DOHH2 (cell line): ENCODE measurements around the gene FCGR2B.
A peak's percentile ranks its signal among the peaks of the same experiment; 100 is the strongest.
"Not testable (repeated sequence)": the region's sequence is repeated elsewhere in the genome, so short reads cannot be mapped to it uniquely, and the experiment has no call there.

ENCODE experiments used
- H3F3A ChIP-seq: fragments of 200-600 bp; sonication (generic), shearing (Covaris generic); 2 replicates; pipeline ENCODE4 v1.6.0; 2016; ENCODE audit warnings: antibody characterized with exemption, mild to moderate bottlenecking; ENCODE audit not compliant: control insufficient read depth, insufficient read depth
- H3K27ac ChIP-seq: fragments of 200-600 bp; sonication (generic); 2 replicates; pipeline ENCODE4 v1.5.1; 2014; ENCODE audit warnings: low read depth, mild to moderate bottlenecking, low read length, moderate library complexity
- H3K27me3 ChIP-seq: fragments of 200-600 bp; sonication (generic); 2 replicates; pipeline ENCODE4 v1.6.1; 2014; ENCODE audit warnings: mild to moderate bottlenecking, low read length, mixed read lengths; ENCODE audit not compliant: control insufficient read depth
- H3K36me3 ChIP-seq: fragments of 200-600 bp; sonication (generic); 2 replicates; pipeline ENCODE4 v1.6.1; 2014; ENCODE audit warnings: mild to moderate bottlenecking, low read length, moderate library complexity, mixed read lengths; ENCODE audit not compliant: control insufficient read depth
- H3K4me1 ChIP-seq: fragments of 200-600 bp; sonication (generic); 2 replicates; pipeline ENCODE4 v1.6.1; 2014; ENCODE audit warnings: mild to moderate bottlenecking, low read length, mixed read lengths; ENCODE audit not compliant: control insufficient read depth
- H3K4me2 ChIP-seq: fragments of 200-600 bp; sonication (generic); 2 replicates; pipeline ENCODE4 v1.6.0; 2014; ENCODE audit warnings: mild to moderate bottlenecking, low read length, moderate library complexity
- H3K4me3 ChIP-seq: fragments of 200-600 bp; sonication (generic); 2 replicates; pipeline ENCODE4 v1.5.1; 2014; ENCODE audit warnings: mild to moderate bottlenecking, low read length, mixed read lengths
- H3K79me2 ChIP-seq: fragments of 200-600 bp; sonication (generic); 2 replicates; pipeline ENCODE4 v1.6.1; 2014; ENCODE audit warnings: mild to moderate bottlenecking, low read length, mixed read lengths; ENCODE audit not compliant: control insufficient read depth
- H3K9me2 ChIP-seq: fragments of 200-600 bp; sonication (generic); replicated peaks from 2 replicates; pipeline ENCODE4 v1.6.1; 2014; ENCODE audit warnings: mild to moderate bottlenecking, low read length, mixed read lengths; ENCODE audit not compliant: control insufficient read depth
- H3K9me3 ChIP-seq: fragments of 200-600 bp; sonication (generic); 2 replicates; pipeline ENCODE4 v1.6.1; 2014; ENCODE audit warnings: antibody characterized with exemption, low read length, mixed read lengths; ENCODE audit not compliant: control insufficient read depth, insufficient read depth
- H4K20me1 ChIP-seq: fragments of 200-600 bp; sonication (generic); 2 replicates; pipeline ENCODE4 v1.6.0; 2014; ENCODE audit warnings: low read depth, mild to moderate bottlenecking, antibody characterized with exemption, low read length, moderate library complexity; ENCODE audit not compliant: control insufficient read depth, insufficient read depth
- CTCF ChIP-seq: fragments of 200-600 bp; sonication (generic); IDR thresholded peaks from one replicate; pipeline ENCODE4 v1.5.1; 2014; ENCODE audit warnings: antibody characterized with exemption, mild to moderate bottlenecking, low read depth, low read length; ENCODE audit not compliant: poor library complexity, severe bottlenecking
- EZH2phosphoT487 ChIP-seq: fragments of 200-600 bp; sonication (generic); IDR thresholded peaks from 2 replicates; pipeline ENCODE4 v1.6.1; 2017; ENCODE audit warnings: borderline replicate concordance, mild to moderate bottlenecking, antibody characterized with exemption, low read length, moderate library complexity, mixed read lengths

FCGR2B gene

DNA sequence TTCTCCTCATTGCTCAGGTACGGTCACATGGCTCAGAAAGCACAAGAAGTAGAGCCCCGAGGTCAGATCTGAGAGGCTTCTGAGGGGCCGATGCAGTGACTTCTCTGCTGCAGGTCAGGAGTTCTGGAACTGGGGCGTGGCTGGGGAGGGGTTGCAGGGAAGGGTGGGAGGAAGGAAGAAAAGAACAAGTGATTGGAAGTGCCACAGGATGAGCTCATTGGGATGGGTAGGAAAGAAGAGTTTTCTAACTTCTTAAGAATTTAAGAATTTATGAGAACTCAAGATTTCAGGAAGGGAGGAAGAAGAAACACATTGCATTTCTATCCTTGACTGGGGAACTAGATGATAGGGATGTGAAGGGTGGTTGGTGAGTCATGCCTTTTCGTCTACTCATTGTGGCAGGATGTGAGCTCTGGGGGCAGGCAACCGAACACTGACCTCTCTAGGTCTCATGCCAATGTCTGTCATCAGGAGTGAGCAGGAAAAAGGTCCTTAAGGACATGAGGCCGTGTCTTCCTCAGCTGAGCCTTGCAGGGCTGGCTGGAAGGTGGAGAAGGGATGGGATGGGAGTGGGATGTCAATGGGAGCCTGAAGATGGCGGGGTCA is 58.9 kb downstream of the FCGR2B start:
- H3F3A ChIP-seq: peaks cover 35% of the 10 kb centered on the region
- no peaks in the 10 kb centered on the region for H3K36me3 ChIP-seq
- no peaks in the 10 kb centered on the region for H3K9me2 ChIP-seq
- no peaks in the 10 kb centered on the region for H3K27me3 ChIP-seq
- H3K9me3 ChIP-seq: no peaks in the 10 kb centered on the region
- H3K4me3 ChIP-seq: peak overlapping the region; percentile 61
- H3K27ac ChIP-seq: peak overlapping the region; percentile 94
- H3K4me2 ChIP-seq: peak overlapping the region; percentile 75
- peaks cover 10% of the 10 kb centered on the region for H3K79me2 ChIP-seq
- TF ChIP-seq EZH2phosphoT487 (no peak), CTCF (no peak)
- peaks cover 78% of the 10 kb centered on the region for H3K4me1 ChIP-seq
- H4K20me1 ChIP-seq: no peaks in the 10 kb centered on the region

GRCh38 chr1:161722406-161722805 is 59.5 kb downstream of the FCGR2B start:
- Histone ChIP-seq H3K79me2 (peaks cover 13% of the 10 kb centered on the region), H3K9me3 (no peaks in the 10 kb centered on the region), H3K4me2 (peak overlapping the region; percentile 75), H3K27ac (no peak overlapping the region), H4K20me1 (no peaks in the 10 kb centered on the region), H3F3A (peaks cover 31% of the 10 kb centered on the region), H3K9me2 (no peaks in the 10 kb centered on the region), H3K4me3 (peak overlapping the region; percentile 61), H3K36me3 (no peaks in the 10 kb centered on the region), H3K27me3 (no peaks in the 10 kb centered on the region), H3K4me1 (peaks cover 75% of the 10 kb centered on the region)
- no peak for TF ChIP-seq CTCF

DNA sequence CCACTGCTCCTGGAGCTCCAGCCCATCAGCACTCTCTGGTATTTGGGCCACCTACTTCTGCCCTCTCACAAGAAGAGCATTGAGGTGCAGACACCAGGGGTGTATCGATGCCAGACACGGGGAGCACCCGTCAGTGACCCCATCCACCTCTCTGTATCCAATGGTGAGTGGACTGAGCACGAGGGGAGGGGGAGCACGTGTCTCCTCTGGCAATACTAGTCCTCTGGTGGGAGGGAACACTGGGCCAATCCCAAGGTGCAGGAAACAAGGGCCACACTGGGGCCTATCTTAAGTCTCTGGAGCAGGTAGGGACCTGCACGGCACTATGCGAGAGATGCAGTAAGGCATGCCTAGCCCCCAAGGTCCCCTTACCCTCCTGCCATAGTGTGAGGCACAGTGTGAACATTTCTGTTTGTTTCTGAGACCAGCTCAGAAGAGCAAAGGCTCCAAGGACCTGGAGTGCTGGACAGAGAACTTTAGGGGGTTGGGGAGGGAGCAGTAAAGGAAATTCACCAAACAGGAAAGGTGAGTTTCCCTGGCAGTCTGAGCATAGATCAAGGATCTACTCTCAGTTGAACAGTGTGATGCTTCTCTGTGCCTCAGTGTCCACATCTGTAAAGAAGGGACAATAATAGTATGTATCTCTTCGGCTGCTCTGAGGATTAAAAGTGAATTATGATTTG is 60.7 kb downstream of the FCGR2B start:
- Histone ChIP-seq H3K27me3 (no peaks in the 10 kb centered on the region), H3K9me3 (no peaks in the 10 kb centered on the region), H3K36me3 (no peaks in the 10 kb centered on the region), H3K4me1 (peaks cover 75% of the 10 kb centered on the region), H3K4me3 (no peak overlapping the region), H3K4me2 (no peak overlapping the region), H3K27ac (no peak overlapping the region), H4K20me1 (no peaks in the 10 kb centered on the region), H3K79me2 (peaks cover 14% of the 10 kb centered on the region), H3F3A (peaks cover 32% of the 10 kb centered on the region), H3K9me2 (no peaks in the 10 kb centered on the region)
- TF ChIP-seq CTCF (no peak), EZH2phosphoT487 (no peak)

DNA sequence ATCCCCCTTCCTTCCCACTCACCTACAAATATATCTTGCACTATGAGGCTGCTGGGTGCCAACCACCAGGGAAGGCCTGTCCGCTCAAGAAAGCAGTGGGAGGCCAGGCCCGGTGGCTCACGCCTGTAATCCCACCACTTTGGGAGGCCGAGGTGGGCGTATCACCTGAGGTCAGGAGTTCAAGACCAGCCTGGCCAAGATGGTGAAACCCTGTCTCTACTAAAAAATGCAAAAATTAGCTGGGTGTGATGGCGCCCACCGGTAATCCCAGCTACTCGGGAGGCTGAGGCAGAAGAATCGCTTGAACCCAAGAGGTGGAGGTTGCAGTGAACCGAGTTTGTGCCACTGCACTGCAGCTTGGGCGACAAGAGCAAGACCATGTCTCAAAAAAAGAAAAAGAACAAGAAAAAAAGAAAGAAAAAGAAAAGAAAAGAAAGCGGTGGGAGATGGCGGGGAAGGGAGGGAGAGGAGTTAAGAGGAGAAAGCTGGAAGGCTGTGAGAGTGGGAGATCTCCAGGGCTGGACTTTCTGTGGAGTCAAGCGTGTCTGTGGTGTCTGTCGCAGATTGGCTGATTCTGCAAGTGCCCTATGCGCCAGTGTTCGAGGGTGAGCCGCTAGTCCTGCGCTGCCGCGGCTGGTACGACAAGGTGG is 62.4 kb downstream of the FCGR2B start:
- Histone ChIP-seq H3K4me2 (peak overlapping the region; percentile 94), H3K27ac (peak overlapping the region; percentile 75), H3K4me3 (peak overlapping the region; percentile 88), H3K79me2 (peaks cover 14% of the 10 kb centered on the region), H3F3A (peaks cover 22% of the 10 kb centered on the region), H3K4me1 (peaks cover 67% of the 10 kb centered on the region)
- not testable (repeated sequence) for H3K9me2 ChIP-seq, H3K36me3 ChIP-seq, H4K20me1 ChIP-seq, H3K27me3 ChIP-seq, H3K9me3 ChIP-seq
